CD14-positive monocyte (primary cell): ENCODE measurements around the gene TSPAN18. TPM values are rescaled to one million over a fixed set of nuclear protein-coding genes. Genes with fewer than 3 reads are reported as not detected.

ENCODE experiments used
- DNase-seq, 3 donors: peaks; one replicate each; pipeline ENCODE4 v3.0.0-alpha.2; 2011 to 2022
- H2AFZ ChIP-seq: 2 replicates; pipeline ENCODE4 v1.6.0; 2012; ENCODE audit warnings: mild to moderate bottlenecking, low read depth, low read length, inconsistent platforms; ENCODE audit not compliant: insufficient read depth, poor library complexity, severe bottlenecking
- H3K27ac ChIP-seq, 2 donors: 1 replicate in 1 of 2; 2 replicates in 1 of 2; pipeline ENCODE4 v1.5.1; 2012 to 2013; ENCODE audit warnings: low read length in 2 of 2, control low read depth in 1 of 2, inconsistent platforms in 1 of 2, low read depth in 1 of 2, mild to moderate bottlenecking in 1 of 2
- H3K27me3 ChIP-seq, 2 donors: one replicate each; pipeline versions ENCODE4 v1.6.0 to v1.6.1; 2011 to 2013; ENCODE audit warnings: low read length in 2 of 2; ENCODE audit not compliant: control insufficient read depth in 2 of 2, insufficient read depth in 2 of 2
- H3K36me3 ChIP-seq, 2 donors: replicated peaks in 1 of 2; 1 replicate in 1 of 2; 2 replicates in 1 of 2; pipeline versions ENCODE4 v1.5.1 to v1.6.1; 2012 to 2013; ENCODE audit warnings: low read length in 2 of 2, control low read depth in 1 of 2, inconsistent platforms in 1 of 2, mild to moderate bottlenecking in 1 of 2; ENCODE audit not compliant: insufficient read depth in 2 of 2, control insufficient read depth in 1 of 2
- H3K4me1 ChIP-seq, 2 donors: 1 replicate in 1 of 2; 2 replicates in 1 of 2; pipeline versions ENCODE4 v1.5.1 to v1.6.1; 2012 to 2013; ENCODE audit warnings: low read length in 2 of 2, control low read depth in 1 of 2, inconsistent platforms in 1 of 2, mild to moderate bottlenecking in 1 of 2, moderate library complexity in 1 of 2; ENCODE audit not compliant: insufficient read depth in 2 of 2, control insufficient read depth in 1 of 2
- H3K4me2 ChIP-seq: replicated peaks from 2 replicates; pipeline ENCODE3; 2012; ENCODE audit warnings: low read length, moderate library complexity, mild to moderate bottlenecking; ENCODE audit not compliant: poor library complexity, severe bottlenecking; ENCODE audit errors: extremely low read depth
- H3K4me3 ChIP-seq, 3 experiments: fragments of 200-600 bp in 1 of 3; sonication (generic) in 1 of 3; replicated peaks in 1 of 3; 1 replicate in 2 of 3; 2 replicates in 1 of 3; pipeline ENCODE4 v1.5.1; 2011 to 2013; ENCODE audit warnings: low read length in 3 of 3, mild to moderate bottlenecking in 3 of 3, control low read depth in 2 of 3, low read depth in 2 of 3, inconsistent platforms in 1 of 3, moderate library complexity in 1 of 3
- H3K79me2 ChIP-seq: 2 replicates; pipeline ENCODE4 v1.6.0; 2012; ENCODE audit warnings: mild to moderate bottlenecking, control low read depth, inconsistent platforms, low read length, moderate library complexity; ENCODE audit not compliant: insufficient read depth
- H3K9ac ChIP-seq: 2 replicates; pipeline ENCODE4 v1.6.0; 2017; ENCODE audit warnings: low read length, mild to moderate bottlenecking; ENCODE audit not compliant: insufficient read depth, poor library complexity, severe bottlenecking
- H3K9me3 ChIP-seq, 2 donors: replicated peaks in 1 of 2; 1 replicate in 1 of 2; 2 replicates in 1 of 2; pipeline versions ENCODE4 v1.5.1 to v1.6.1; 2012 to 2013; ENCODE audit warnings: low read length in 2 of 2, control low read depth in 1 of 2; ENCODE audit not compliant: control insufficient read depth in 1 of 2, insufficient read depth in 1 of 2
- H4K20me1 ChIP-seq: 2 replicates; pipeline ENCODE4 v1.6.0; 2012; ENCODE audit warnings: mild to moderate bottlenecking, low read length, control low read depth, moderate library complexity; ENCODE audit not compliant: insufficient read depth
- H3K27ac Mint-ChIP-seq, 7 donors: one replicate each; pipeline ENCODE4 v1.8.0; 2020; ENCODE audit warnings: mild to moderate bottlenecking in 7 of 7, mixed read lengths in 7 of 7, moderate library complexity in 6 of 7, inconsistent platforms in 2 of 7
- H3K27me3 Mint-ChIP-seq, 3 donors: one replicate each; pipeline ENCODE4 v1.8.0; 2021 to 2022; ENCODE audit warnings: low read depth in 3 of 3, mild to moderate bottlenecking in 3 of 3, mixed read lengths in 3 of 3, moderate library complexity in 3 of 3, inconsistent platforms in 1 of 3
- H3K36me3 Mint-ChIP-seq, 2 donors: one replicate each; pipeline ENCODE4 v1.8.0; 2020; ENCODE audit warnings: mixed read lengths in 2 of 2, inconsistent platforms in 1 of 2, mild to moderate bottlenecking in 1 of 2
- H3K4me1 Mint-ChIP-seq: one replicate; pipeline ENCODE4 v1.8.0; 2020; ENCODE audit warnings: mild to moderate bottlenecking, mixed read lengths
- H3K4me3 Mint-ChIP-seq, 2 donors: one replicate each; pipeline ENCODE4 v1.8.0; 2020; ENCODE audit warnings: mild to moderate bottlenecking in 2 of 2, mixed read lengths in 2 of 2, moderate library complexity in 1 of 2
- H3K9me3 Mint-ChIP-seq, 7 donors: one replicate each; pipeline ENCODE4 v1.8.0; 2020 to 2022; ENCODE audit warnings: mixed read lengths in 7 of 7, mild to moderate bottlenecking in 6 of 7, moderate library complexity in 6 of 7, inconsistent platforms in 2 of 7
- WGBS: methylation state at CpG from one replicate; pipeline ENCODE4 v1.1.5; 2013; ENCODE audit warnings: missing lambda C conversion rate; ENCODE audit not compliant: insufficient coverage; 5-methylcytosine and 5-hydroxymethylcytosine counted together
- intact Hi-C, 2 donors: fragments of 100-400 bp; cut with micrococcal nuclease; formaldehyde crosslinking; loops; one replicate each; pipeline versions ENCODE4 v1.15.0 to v1.15.1; 2023
- polyA plus RNA-seq, 3 donors: library from polyadenylated mRNA; depleted of rRNA in 1 of 3; unstranded in 2 of 3; stranded (reverse) in 1 of 3; fragments of 300-500 nt in 2 of 3; fragments of >200 nt in 1 of 3; fragmentation: Illumina TruSeq in 2 of 3; gene quantifications; 1 replicate in 2 of 3; 2 replicates in 1 of 3; pipeline ENCODE4 v1.2.3, GENCODE V29; 2012 to 2021
- TF ChIP-seq, protein P1 (sequence below): fragments of 200-600 bp; IDR thresholded peaks from one replicate; pipeline ENCODE4 v1.8.0; 2022; ENCODE audit warnings: antibody characterized with exemption, mild to moderate bottlenecking

The TSPAN18 gene
- polyA plus RNA-seq, 3 donors = not detected

DNA sequence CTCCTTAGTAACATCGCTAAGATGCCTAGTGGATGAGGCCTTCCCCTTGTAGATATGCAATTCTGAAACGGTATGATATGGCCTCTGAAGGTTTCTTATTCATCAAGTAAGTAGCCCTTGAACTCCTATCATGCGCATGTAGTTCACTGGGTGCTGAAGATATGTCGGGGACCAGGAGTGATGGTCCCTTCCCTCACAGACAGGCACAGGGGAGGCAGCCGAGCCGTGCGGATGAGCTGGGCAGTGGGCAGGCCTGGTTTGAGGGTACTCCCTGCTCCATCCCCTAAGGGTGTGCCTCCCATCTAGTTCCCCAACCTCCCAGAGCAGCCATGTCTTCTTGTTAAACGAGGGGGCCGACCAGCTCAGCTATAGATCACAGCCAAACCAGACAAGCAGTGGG lies 183.8 kb downstream of the TSPAN18 start:
- Mint-ChIP-seq H3K27me3 (peaks cover 9 to 13% (median 9%) of the 10 kb centered on the region in 3 donors), H3K9me3 (peaks cover 0 to 3% (median 0%) of the 10 kb centered on the region in 7 donors), H3K4me1 (peaks cover 4% of the 10 kb centered on the region), H3K36me3 (no peaks in the 10 kb centered on the region), H3K27ac (no peak overlapping the region), H3K4me3 (no peak overlapping the region)
- H3K4me1 ChIP-seq = peaks cover 5 to 7% of the 10 kb centered on the region in 2 donors
- DNase-seq = no peak
- H3K27ac ChIP-seq = no peak overlapping the region
- H3K9ac ChIP-seq = no peak overlapping the region
- TF ChIP-seq, protein P1, sequence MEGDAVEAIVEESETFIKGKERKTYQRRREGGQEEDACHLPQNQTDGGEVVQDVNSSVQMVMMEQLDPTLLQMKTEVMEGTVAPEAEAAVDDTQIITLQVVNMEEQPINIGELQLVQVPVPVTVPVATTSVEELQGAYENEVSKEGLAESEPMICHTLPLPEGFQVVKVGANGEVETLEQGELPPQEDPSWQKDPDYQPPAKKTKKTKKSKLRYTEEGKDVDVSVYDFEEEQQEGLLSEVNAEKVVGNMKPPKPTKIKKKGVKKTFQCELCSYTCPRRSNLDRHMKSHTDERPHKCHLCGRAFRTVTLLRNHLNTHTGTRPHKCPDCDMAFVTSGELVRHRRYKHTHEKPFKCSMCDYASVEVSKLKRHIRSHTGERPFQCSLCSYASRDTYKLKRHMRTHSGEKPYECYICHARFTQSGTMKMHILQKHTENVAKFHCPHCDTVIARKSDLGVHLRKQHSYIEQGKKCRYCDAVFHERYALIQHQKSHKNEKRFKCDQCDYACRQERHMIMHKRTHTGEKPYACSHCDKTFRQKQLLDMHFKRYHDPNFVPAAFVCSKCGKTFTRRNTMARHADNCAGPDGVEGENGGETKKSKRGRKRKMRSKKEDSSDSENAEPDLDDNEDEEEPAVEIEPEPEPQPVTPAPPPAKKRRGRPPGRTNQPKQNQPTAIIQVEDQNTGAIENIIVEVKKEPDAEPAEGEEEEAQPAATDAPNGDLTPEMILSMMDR = no peak
- H2AFZ ChIP-seq = no peak overlapping the region
- intact Hi-C loops = loop anchor here (2.0 to 10.0 kb wide), 6 partner anchors 182 to 626 kb away; partner anchors contain the start of gene CD82 (in 1 of the 2)
- no peak overlapping the region for H3K4me3 ChIP-seq
- H3K4me2 ChIP-seq = no peak overlapping the region
- H3K9me3 ChIP-seq = no peaks in the 10 kb centered on the region
- no peaks in the 10 kb centered on the region for H3K27me3 ChIP-seq
- H4K20me1 ChIP-seq = no peaks in the 10 kb centered on the region
- no peaks in the 10 kb centered on the region for H3K36me3 ChIP-seq
- WGBS = 92% methylated on average over 8 of the region's 9 CpGs
- no peaks in the 10 kb centered on the region for H3K79me2 ChIP-seq

DNA sequence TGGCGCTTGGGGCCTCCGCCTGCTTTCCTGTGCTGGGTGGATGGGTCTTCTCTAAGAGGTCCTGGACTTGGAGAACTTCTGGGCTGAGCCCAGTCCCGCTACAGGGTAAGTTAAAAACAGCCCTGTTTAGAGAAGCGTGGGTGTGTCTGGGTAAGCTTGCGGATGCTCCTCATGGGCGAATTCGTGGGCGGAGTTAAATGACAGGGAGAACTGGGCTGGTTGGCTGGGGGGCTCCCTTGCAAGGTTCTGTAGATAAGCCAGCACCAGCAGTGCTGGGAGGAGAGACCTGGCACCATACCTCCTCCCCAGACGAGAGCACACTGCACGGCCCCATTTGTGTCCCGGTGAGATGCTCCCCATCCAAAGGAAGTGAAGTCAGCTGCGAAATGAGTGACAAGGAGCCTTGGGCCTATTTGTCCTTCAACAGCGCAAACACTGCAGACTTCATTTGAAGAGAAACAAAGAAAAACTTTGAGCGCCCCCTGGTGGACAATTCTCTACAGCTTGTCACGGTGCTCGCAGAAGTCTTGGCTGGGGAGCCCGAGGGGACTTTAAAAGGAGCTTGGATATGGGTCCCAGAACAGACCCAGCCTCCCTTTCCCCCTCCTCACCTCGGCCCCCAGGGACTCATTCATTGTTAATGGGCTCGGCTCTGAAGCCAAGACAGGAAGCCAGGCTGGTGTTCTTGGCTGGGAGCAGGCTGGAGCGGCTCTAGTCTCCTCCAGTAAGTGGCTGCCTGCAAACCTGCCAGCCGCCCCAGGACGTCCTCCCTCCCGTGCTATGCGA lies 184.5 kb downstream of the TSPAN18 start:
- no peaks in the 10 kb centered on the region for H4K20me1 ChIP-seq
- H3K27ac ChIP-seq = no peak overlapping the region
- no peak overlapping the region for H3K4me3 ChIP-seq
- no peak overlapping the region for H2AFZ ChIP-seq
- H3K27me3 Mint-ChIP-seq = peaks cover 14 to 15% (median 14%) of the 10 kb centered on the region in 3 donors
- no peaks in the 10 kb centered on the region for H3K36me3 Mint-ChIP-seq
- H3K9ac ChIP-seq = no peak overlapping the region
- H3K36me3 ChIP-seq = no peaks in the 10 kb centered on the region
- WGBS = 39% methylated on average over 19 of the region's 24 CpGs
- H3K4me1 Mint-ChIP-seq = peaks cover 10% of the 10 kb centered on the region
- TF ChIP-seq, protein P1 = peak; percentile 85
- no peak overlapping the region for H3K4me2 ChIP-seq
- H3K9me3 Mint-ChIP-seq = peaks cover 0 to 3% (median 0%) of the 10 kb centered on the region in 7 donors
- peak; percentile 50 to 74 (median 70) for DNase-seq
- no peaks in the 10 kb centered on the region for H3K79me2 ChIP-seq
- peaks cover 0 to 2% of the 10 kb centered on the region in 2 donors for H3K27me3 ChIP-seq
- peaks cover 12 to 13% of the 10 kb centered on the region in 2 donors for H3K4me1 ChIP-seq
- intact Hi-C loops = loop anchor here (1.0 to 10.0 kb wide), 7 partner anchors 182 to 626 kb away; partner anchors contain the start of gene CD82 (in 1 of the 2)
- no peak overlapping the region for H3K27ac Mint-ChIP-seq
- H3K4me3 Mint-ChIP-seq = peak overlapping the region in 1 of 2 donors; percentile 39
- H3K9me3 ChIP-seq = no peaks in the 10 kb centered on the region
